Suppressor macrophage (primary cell): ENCODE results near the gene SMAD6.

ENCODE experiments used
- DNase-seq, 4 experiments: peaks; one replicate each; pipeline ENCODE4 v3.0.0-alpha.2; 2020 to 2022

Gene SMAD6

DNA sequence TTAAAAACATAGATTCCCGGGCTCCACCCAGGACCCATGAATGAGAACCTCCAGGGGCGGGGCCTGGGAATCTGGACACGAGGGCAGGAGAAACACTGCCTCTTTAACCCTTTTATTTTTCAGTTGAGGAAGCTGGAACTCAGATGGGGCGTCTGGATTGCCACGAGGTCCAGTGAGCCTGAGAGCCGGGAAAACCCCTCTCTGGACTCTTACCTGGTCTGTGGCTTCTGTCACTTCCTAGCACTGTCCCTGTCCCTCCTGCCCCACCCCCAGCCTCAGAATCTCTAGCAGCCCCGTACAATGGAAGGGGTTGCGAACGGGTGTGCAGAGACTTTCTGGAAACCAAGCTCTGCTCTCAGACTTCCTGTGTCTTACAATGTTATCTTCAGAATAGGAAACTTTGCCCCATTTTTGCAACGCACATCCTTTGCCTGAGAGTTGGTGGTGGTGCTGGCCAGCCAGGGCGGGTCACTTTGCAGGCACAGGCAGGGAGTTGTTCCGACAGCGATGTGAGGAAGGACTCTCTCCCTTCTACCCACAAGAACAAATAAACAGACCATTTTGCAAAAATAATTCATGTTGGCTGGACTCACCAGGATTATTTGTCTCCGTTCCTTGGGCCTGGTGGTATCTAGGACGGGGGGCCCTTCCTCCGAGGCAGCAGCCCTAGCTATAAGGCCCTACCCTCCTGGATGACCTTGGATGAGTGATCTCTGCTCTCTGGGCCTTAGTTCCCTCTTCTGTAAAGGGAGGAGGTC, 59.1 kb downstream of the SMAD6 start:
- peak in 1 of 4 experiments; percentile 25 for DNase-seq

DNA sequence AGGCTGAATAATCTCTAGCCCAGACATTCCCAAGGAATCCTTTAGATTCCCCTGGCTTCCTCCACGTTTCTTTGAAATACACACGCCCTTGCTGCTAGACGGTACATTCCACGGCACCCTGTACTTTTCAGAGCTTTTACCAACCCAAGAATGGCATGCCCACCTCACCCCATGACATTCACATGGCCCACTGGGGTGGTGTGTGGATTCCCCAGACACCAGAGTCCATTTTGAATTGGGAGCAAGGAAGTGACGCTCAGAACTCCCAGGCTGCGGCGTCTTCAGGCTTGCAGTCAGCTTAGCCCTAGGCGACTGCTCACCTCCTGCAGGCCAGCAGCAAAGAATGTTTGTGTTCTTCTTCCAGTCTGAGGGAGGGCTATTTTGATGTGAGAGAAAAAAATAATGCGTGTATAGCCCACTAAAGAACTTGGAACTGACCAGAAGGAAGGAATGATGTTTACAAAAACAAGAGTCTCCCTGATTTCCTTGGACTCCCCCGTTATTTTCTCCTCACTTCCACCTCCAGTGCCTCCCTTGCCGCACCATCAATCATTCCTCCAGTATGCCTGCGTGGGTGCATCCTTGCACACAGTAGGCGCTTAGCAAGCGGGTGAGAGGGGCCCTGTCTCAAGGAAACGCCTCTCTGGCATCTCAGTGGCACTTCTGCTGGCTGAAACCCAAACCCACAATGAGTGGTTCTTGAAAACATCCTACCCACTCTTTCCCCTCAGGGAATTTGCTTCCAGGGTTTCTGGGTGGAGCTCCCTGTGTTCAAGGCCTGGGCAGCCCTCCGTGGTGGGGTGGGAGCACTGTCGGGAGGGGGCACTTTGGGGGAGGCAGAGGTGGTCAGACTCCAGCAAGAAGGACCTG, 59.9 kb downstream of the SMAD6 start:
- DNase-seq = peak in 2 of 4 experiments; percentile 28 to 38

DNA sequence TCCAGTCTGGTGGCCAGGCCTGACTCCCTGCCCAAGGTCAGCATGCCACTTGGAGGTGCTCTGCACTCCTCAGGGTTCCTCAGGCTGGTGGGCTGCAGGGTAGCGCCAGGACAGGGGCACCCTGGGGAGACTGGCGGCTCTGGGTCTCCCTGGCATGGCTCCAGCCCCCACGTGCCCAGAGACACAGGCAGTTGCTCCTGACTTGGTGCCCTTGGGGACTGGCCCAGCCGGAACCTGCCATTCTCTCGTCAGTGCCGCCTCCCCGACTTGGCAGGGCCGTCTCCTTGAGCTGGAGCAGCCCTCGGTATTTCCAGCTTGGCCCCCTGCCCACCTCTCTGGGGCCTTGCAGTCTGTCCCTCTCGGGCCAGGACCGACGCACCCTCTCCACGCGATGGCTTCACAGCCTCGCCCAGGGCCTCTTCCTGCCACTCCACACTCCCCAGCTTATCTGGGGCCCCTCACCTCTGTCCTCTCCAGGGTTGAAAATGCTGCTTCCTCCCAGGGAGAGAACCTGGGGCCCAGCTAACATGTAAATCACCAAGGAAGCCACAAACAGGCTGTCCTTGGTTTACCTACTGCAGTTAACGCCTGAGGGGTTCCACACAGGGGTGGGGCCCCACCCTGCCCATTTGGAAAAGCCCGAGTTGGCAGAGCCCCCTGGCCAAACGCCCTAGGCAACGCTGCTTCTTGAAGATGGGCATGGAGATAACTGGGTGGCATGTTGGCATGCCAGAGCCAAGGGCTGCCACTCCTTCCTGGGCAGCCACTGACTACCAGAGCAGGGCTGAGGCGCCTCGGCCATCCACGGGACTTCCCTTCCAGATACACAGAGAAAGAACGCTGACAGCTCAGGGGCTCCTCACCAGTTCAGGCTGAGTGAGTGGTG, 61.4 kb downstream of the SMAD6 start:
- DNase-seq = no peak

DNA sequence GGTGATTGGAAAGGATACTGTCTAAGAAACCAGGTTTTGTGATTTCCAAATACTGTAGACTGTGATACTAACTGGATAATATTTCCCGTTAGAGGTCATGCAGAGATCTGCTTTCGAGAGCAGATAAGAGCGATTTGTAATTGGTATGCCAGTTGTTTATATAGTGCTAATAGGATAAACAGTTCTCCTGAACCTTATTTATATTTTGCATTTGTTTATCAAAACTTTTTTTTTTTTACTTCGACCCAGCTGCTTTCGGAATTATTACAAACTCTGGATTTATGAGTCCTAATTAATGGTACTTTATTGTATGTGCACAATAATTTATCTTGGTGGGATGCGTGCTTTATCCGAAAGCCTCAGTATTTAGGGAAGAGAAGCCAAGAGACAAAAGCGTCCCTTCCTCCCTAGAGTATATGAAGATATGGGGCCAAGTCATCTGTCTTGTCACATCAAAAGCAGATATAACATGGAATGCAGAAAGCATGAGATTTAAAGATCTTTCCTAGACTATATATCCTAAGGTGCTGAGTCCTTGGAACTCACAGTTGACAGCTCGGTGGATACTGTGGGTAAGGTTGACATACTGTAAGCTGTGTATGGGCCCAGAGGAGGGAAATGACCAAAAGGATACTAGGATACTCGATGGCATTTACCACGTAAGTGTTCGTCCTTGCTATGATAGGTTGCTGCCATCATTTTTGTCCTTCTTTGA, 62.2 kb downstream of the SMAD6 start:
- no peak for DNase-seq

DNA sequence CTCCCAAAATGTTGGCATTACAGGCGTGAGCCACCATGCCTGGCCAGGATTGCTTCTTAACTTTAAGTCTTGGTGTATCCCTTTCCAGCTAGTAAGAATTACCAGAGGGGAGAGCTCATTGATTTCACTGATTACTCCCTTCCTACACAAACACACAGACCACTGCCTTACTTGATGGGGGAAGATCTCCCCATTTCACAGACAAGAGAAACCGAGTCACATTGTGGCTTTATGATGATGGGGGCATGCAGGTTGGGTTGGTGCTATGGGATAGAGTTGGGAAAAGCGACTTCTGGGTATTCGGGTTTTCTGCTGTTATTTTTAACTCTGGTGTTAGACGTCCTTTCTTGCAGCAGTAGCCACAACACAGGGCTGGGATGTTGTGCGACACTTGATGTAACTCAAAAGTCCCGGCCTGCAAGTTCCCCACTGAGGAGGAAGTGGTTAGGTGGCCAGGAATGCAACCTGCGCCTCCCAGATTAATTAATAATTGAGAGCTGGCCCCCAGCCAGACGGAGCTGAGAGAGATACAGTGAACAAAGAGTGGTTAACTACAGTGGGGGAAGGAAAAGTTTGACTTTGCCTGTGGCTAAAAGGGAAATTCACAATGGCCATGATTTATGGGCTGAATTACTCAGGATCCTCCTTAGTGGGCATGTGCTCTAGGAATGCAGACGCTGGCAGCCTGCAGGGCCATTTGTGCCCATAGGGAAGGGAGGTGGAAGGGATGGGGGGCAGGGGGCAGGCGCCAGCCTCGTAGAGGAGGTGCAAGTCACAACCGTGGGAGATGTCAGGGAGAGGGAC, 63.6 kb downstream of the SMAD6 start:
- peak; percentile 51 to 79 (median 70) for DNase-seq

DNA sequence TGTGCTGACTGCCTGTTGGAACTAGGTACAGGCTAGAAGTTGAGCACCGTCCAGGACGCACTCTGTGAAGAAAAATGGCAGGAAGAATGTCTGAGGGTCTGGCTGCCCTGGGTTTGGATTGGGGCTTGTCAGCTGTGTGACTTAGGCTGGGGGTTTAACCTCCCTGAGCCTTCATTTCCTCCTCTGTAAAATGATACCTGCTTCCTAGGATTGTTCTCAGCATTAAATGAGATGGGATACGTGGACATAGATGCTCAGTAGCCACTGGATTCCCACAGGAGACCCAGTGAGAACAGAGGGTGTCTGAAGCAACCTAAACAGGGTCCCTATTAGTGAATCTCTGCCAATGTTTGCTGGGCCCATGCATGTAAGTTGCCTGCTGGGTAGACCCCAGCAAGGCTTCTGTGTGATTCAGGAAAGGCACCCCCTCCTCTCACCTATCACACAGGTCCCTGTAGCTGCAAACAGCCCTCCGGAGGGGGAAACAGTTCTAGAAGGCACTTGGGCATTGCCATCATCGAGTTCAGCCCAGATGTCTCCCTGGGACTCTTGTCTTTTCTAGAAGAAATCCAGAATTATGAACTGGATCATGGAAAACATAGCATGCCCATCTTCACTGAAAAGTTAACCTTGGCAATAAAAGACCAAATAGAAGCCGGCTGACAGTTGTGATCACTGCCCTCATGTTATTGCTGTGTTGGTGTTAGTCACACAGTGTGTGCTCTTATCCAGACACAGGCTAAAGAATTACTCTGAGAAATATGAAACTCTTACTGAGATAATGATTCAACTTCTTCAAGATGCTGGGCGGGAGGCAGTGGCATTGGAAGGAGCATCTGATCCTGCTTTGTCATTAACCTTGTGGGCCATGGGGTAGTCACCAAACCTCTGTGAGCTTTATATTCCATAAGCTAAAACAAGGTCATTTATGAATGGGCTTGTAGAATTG, 64.5 kb downstream of the SMAD6 start:
- DNase-seq = peak in 1 of 4 experiments; percentile 51

DNA sequence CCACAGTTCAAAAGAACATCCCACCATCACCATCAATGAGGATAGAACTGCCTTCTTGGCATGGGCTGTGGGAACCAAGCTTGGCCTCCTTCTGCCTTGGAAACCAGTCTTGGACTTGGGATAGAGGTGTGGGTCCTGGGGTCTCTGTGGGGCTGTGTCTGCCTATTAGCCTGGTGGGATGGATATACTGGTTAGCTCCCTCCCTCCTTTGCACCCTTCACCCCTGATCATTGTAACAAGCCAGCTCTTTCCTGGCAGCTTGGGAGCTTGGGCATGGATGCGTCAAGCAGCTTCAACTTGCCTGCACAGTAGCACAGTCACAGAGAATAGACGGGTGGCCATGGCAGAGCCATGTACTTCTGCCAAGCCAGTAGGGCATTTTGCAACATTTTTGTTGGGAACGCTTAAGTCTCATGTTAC, 65.2 kb downstream of the SMAD6 start:
- no peak for DNase-seq

DNA sequence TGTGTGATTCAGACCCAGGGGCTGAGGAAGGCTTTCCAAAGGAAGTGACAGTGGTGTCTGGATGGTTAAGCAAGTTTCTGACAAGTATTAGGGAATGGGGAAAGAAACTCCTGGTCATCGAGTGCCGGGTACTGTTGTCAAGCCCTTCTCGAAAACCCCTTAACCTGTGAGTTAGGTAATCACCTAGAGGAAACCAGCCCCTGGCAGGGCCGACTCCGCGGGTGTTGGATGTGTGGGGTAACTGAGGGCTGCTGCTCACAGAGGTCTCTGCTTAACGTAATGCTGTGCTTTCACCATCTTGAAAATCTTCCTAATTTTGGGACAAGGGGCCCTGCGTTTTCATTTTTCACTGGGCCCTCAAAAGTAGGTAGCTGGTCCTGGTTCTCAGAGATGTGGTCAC, 67.0 kb downstream of the SMAD6 start:
- no peak for DNase-seq

DNA sequence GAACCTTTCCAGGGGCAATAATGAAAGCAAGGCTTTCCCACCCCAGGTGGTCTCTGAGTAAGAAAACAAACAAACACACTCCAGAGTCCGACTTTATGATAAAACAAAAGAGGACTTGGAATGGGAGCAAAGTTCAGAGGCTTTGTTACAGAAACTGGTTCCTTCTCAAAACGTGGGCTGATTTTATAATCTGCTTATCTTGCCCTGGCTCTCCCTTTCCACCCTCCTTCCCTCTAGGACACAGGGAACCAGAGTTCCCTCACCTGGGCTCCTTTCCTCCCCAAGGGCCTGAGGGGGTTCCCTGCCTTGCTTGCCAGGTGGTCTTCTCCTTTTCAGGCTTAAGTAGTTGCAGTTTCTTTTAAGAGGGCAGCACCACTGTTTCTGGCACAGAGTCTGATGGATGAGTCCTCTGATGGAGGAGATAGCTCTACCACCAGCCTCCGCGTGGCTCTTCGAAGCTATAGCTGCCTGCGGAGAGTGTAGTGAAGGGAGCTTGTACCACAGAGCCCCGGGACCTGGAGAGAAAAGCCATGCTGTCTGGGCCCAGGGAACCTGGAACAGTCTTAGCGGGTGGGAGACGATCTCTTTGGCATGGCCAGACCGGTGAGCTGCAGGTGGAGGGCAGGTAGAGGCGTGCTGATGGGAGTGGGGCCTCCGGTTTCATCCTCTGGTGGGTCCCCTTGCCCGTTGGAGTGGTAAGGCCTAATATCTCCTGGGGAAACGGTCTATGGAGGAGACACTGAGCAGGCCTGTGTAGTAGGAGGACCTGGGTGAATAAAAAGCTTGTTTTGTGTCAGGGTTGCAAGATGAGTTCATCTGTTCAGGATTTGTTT, 68.7 kb downstream of the SMAD6 start:
- no peak for DNase-seq

DNA sequence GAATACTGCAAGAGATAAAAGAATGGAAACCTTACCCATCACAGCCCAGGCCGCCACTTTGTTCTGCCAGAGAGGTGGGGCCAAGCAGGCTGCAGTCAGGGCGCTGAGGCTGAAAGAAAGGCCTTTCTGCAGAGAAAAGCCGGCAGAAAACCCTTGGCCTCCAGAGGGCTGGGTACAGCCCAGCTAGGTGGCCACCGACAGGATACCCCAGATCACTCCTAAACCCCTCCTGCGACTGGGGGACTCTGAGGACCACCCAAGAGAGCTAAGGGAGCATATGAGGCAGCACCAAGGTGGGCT, 69.3 kb downstream of the SMAD6 start:
- DNase-seq = no peak

DNA sequence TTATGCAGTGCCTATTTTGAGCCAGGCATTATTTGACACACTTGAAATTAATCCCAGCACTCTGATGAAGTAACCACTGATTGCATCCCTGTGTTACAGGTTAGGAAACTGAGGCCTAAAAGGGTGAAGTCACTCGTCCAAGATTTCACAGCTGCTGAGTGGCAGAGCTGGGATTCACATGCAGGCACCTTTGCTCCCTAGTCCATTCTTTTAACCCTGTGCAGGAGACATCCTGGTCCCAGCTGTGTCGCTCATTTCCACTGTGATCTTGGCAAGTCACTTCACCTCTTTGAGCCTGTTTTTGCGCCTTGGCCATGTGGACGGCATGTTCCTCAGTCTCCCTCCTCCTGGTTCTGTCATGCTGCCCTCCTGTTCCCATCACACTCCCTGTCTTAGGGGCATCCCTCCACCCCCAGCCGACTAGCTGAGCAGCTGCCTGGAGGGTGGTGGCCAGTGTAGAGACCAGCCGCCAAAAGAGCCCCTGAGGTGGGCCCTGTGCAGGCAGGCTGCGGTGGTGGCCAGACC, 70.6 kb downstream of the SMAD6 start:
- DNase-seq = no peak

DNA sequence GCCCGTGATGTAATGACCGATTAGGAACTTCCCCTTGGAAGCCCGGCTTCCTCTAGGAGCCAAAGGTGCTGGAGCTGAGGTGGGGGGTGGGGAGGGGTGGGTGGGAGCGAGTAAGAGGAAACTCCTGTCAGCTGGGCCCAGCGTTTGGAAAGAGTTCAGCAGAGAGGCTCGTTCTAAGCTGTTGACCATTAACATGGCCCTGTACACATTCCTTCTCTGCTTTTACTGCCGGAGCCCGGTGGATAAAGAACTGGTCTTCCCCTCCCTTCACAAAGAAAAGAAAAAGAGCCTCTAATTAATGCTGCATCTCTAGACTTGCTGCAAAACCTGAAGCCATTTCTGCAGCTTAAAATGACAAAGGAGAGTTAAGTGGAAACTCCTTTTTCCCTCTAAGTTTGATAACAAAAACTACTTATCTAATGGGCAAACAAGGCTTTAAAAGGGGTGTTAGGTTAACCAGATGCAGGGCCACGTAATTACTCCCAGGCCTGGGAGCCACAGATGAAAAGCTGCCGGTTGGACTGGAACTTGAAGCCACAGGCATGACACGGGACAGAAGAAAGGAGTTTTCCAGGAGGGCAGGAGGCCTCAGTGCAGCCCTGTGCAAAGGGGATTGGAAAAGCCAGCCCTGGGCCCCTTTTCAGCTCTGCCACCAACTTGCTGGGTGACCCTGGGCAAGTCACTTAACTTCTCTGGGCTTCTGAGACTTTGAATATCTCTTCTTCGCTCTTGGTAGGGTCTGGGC, 71.3 kb downstream of the SMAD6 start:
- peak; percentile 24 to 57 (median 40) for DNase-seq

DNA sequence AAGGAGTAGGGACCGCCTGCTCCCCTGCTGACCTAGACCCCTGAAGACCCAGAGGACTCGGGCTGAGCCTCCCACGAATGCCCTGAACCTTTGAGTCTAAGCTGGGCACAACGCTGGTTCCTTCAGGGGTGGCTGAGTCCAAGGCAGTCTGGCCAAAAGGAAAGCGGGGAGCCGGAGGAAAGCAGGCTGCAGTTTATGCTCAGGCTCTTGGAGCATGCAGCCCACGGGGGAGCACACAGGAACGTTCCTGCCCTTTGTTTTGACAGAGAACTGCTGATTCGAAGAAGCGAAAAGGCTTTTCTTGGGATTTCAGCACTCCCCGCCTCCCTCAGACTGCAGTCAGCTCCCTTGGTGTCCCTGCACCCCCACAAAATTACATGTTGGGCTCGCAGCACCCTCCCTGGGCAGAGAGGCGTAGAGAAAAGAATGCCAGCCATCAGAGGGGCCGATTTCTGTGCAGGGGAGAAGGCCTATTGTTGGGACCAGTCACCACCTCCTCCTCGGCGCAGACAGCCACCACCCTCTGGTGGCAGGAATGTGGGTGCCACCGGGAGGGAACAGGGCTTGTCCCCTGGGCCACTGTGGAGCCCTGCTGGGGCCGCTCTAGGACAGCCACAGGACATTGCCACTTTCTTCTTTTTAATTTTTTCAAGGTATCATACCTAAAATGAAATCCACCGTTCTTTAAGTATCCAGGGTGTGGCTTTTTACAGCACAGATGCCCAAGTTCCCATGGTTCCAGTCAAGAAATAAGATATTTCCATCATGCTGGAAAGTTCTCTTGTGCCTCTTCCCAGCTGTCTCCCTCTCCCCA, 72.2 kb downstream of the SMAD6 start:
- DNase-seq = peak; percentile 63 to 85 (median 72)

DNA sequence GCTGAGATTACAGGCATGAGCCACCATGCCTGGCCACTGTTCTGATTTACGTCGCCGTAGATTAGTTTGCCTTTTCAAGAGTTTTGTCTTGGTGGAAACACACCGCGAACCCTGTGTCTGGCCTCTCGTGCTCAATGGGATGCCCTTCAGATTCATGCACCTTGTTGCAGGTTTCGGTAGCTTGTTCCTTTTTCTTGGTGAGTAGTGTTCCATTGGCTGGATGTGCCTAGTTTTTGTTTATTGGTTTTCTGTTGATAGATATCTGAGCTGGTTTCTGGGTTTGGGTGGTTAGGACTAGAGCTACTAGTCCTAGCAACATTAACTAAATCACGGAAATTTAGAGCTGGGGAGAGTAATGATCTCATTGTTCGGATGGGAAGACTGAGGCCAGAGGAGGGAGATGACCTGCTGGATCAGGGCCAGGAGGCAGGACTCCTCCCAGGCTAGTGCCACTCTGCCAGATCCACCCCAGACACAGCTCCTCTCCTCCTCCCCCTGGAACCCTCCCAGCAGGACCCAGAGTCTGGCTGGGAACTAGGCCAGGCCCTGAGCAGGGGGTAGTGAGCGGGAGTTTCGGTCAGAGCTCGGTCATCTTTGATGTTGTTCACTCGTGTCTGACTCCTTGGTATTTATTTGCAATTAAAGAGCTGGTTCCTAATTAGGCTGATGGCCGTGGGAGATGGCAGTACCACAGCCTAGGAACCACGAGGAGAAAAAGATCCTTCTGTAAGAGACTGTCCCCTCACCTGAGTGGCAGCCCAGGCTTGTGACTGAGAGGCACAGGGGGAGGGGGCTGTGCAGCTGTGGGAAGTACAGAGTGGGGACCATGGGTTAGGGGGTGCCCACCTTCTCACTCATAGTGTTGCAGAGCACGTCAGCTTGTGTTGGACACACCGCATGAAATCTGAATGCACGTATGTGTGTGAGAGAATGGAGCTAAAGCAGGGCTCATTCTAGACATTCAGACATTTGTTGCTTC, 73.4 kb downstream of the SMAD6 start:
- no peak for DNase-seq

DNA sequence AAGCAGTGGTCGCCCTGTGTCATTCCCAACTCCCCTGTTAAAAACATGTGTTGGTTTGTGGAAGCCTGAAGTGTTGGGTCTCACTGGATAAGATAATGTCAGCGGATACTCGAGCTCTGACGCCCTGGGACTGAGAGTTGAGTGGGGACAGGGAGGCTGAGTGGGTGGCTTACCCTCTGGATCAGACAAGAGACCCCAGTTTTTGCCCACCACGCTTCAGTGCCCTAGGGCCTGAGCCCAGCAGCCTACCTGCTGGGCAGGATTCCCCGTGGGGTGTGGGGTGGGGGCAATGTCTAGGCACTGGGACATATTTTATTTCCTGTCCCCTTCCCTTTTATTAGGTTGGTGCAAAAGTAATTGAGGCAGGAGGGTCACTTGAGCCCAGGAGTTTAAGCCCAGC, 75.0 kb downstream of the SMAD6 start:
- DNase-seq = no peak
